NCI-H2107 treated with DMSO at 0.1 percent for 48 hours (cell line): ENCODE data around the gene FBXL13.
"Not testable (repeated sequence)": the region's sequence is repeated elsewhere in the genome, so short reads cannot be mapped to it uniquely, and the experiment has no call there.

Experiments used
- DNase-seq: peaks from one replicate; lab custom pipeline; 2025; ENCODE audit not compliant: unreplicated experiment; lab: John Stamatoyannopoulos, UW

FBXL13 gene

GRCh38 chr7:102869195-102869594 lies 205.4 kb downstream of the FBXL13 start:
- DNase-seq = no peak

- DNase-seq = no peak
Measured at GRCh38 chr7:102866535-102867215, 207.9 kb downstream of the FBXL13 start.

GRCh38 chr7:102864958-102865357 lies 209.6 kb downstream of the FBXL13 start:
- no peak for DNase-seq

- no peak for DNase-seq
Measured at GRCh38 chr7:102860351-102860811, 214.2 kb downstream of the FBXL13 start.

GRCh38 chr7:102859799-102860125 lies 214.8 kb downstream of the FBXL13 start:
- no peak for DNase-seq

GRCh38 chr7:102859084-102859798 lies 215.4 kb downstream of the FBXL13 start:
- DNase-seq = no peak

GRCh38 chr7:102856036-102856435 lies 218.6 kb downstream of the FBXL13 start:
- DNase-seq = no peak

- DNase-seq = no peak
Measured at GRCh38 chr7:102849538-102849937, 225.1 kb downstream of the FBXL13 start.

GRCh38 chr7:102849079-102849478 lies 225.5 kb downstream of the FBXL13 start:
- no peak for DNase-seq

GRCh38 chr7:102845346-102845745 lies 229.2 kb downstream of the FBXL13 start:
- DNase-seq = no peak

- no peak for DNase-seq
Measured at GRCh38 chr7:102843850-102844249, 230.7 kb downstream of the FBXL13 start.

GRCh38 chr7:102842284-102842683 lies 232.3 kb downstream of the FBXL13 start:
- DNase-seq = no peak

- no peak for DNase-seq
Measured at GRCh38 chr7:102841290-102841689, 233.3 kb downstream of the FBXL13 start.

GRCh38 chr7:102840404-102840803 lies 234.2 kb downstream of the FBXL13 start:
- DNase-seq = no peak

- DNase-seq = not testable (repeated sequence)
Measured at GRCh38 chr7:102838572-102839101, 236.0 kb downstream of the FBXL13 start.

GRCh38 chr7:102837802-102838201 lies 236.8 kb downstream of the FBXL13 start:
- no peak for DNase-seq

- no peak for DNase-seq
Measured at GRCh38 chr7:102836977-102837376, 237.6 kb downstream of the FBXL13 start.

GRCh38 chr7:102836191-102836919 lies 238.2 kb downstream of the FBXL13 start:
- no peak for DNase-seq

- DNase-seq = no peak
Measured at GRCh38 chr7:102834999-102835398, 239.6 kb downstream of the FBXL13 start.

- no peak for DNase-seq
Measured at GRCh38 chr7:102834466-102834865, 240.1 kb downstream of the FBXL13 start.

- no peak for DNase-seq
Measured at GRCh38 chr7:102833343-102833742, 241.3 kb downstream of the FBXL13 start.

GRCh38 chr7:102832674-102833073 lies 241.9 kb downstream of the FBXL13 start:
- DNase-seq = no peak
